CD14-positive monocyte (primary cell): ENCODE results near the gene KRT85. TPM values are rescaled to one million over a fixed set of nuclear protein-coding genes. Genes with fewer than 3 reads are reported as not detected.

Experiments used
- DNase-seq, 3 donors: peaks; one replicate each; pipeline ENCODE4 v3.0.0-alpha.2; 2011 to 2022
- H2AFZ ChIP-seq: 2 replicates; pipeline ENCODE4 v1.6.0; 2012; ENCODE audit warnings: mild to moderate bottlenecking, low read depth, low read length, inconsistent platforms; ENCODE audit not compliant: insufficient read depth, poor library complexity, severe bottlenecking
- H3K27ac ChIP-seq, 2 donors: 1 replicate in 1 of 2; 2 replicates in 1 of 2; pipeline ENCODE4 v1.5.1; 2012 to 2013; ENCODE audit warnings: low read length in 2 of 2, control low read depth in 1 of 2, inconsistent platforms in 1 of 2, low read depth in 1 of 2, mild to moderate bottlenecking in 1 of 2
- H3K27me3 ChIP-seq, 2 donors: one replicate each; pipeline versions ENCODE4 v1.6.0 to v1.6.1; 2011 to 2013; ENCODE audit warnings: low read length in 2 of 2; ENCODE audit not compliant: control insufficient read depth in 2 of 2, insufficient read depth in 2 of 2
- H3K36me3 ChIP-seq, 2 donors: replicated peaks in 1 of 2; 1 replicate in 1 of 2; 2 replicates in 1 of 2; pipeline versions ENCODE4 v1.5.1 to v1.6.1; 2012 to 2013; ENCODE audit warnings: low read length in 2 of 2, control low read depth in 1 of 2, inconsistent platforms in 1 of 2, mild to moderate bottlenecking in 1 of 2; ENCODE audit not compliant: insufficient read depth in 2 of 2, control insufficient read depth in 1 of 2
- H3K4me1 ChIP-seq, 2 donors: 1 replicate in 1 of 2; 2 replicates in 1 of 2; pipeline versions ENCODE4 v1.5.1 to v1.6.1; 2012 to 2013; ENCODE audit warnings: low read length in 2 of 2, control low read depth in 1 of 2, inconsistent platforms in 1 of 2, mild to moderate bottlenecking in 1 of 2, moderate library complexity in 1 of 2; ENCODE audit not compliant: insufficient read depth in 2 of 2, control insufficient read depth in 1 of 2
- H3K4me2 ChIP-seq: replicated peaks from 2 replicates; pipeline ENCODE3; 2012; ENCODE audit warnings: low read length, moderate library complexity, mild to moderate bottlenecking; ENCODE audit not compliant: poor library complexity, severe bottlenecking; ENCODE audit errors: extremely low read depth
- H3K4me3 ChIP-seq, 3 experiments: fragments of 200-600 bp in 1 of 3; sonication (generic) in 1 of 3; replicated peaks in 1 of 3; 1 replicate in 2 of 3; 2 replicates in 1 of 3; pipeline ENCODE4 v1.5.1; 2011 to 2013; ENCODE audit warnings: low read length in 3 of 3, mild to moderate bottlenecking in 3 of 3, control low read depth in 2 of 3, low read depth in 2 of 3, inconsistent platforms in 1 of 3, moderate library complexity in 1 of 3
- H3K79me2 ChIP-seq: 2 replicates; pipeline ENCODE4 v1.6.0; 2012; ENCODE audit warnings: mild to moderate bottlenecking, control low read depth, inconsistent platforms, low read length, moderate library complexity; ENCODE audit not compliant: insufficient read depth
- H3K9ac ChIP-seq: 2 replicates; pipeline ENCODE4 v1.6.0; 2017; ENCODE audit warnings: low read length, mild to moderate bottlenecking; ENCODE audit not compliant: insufficient read depth, poor library complexity, severe bottlenecking
- H3K9me3 ChIP-seq, 2 donors: replicated peaks in 1 of 2; 1 replicate in 1 of 2; 2 replicates in 1 of 2; pipeline versions ENCODE4 v1.5.1 to v1.6.1; 2012 to 2013; ENCODE audit warnings: low read length in 2 of 2, control low read depth in 1 of 2; ENCODE audit not compliant: control insufficient read depth in 1 of 2, insufficient read depth in 1 of 2
- H4K20me1 ChIP-seq: 2 replicates; pipeline ENCODE4 v1.6.0; 2012; ENCODE audit warnings: mild to moderate bottlenecking, low read length, control low read depth, moderate library complexity; ENCODE audit not compliant: insufficient read depth
- H3K27ac Mint-ChIP-seq, 7 donors: one replicate each; pipeline ENCODE4 v1.8.0; 2020; ENCODE audit warnings: mild to moderate bottlenecking in 7 of 7, mixed read lengths in 7 of 7, moderate library complexity in 6 of 7, inconsistent platforms in 2 of 7
- H3K27me3 Mint-ChIP-seq, 3 donors: one replicate each; pipeline ENCODE4 v1.8.0; 2021 to 2022; ENCODE audit warnings: low read depth in 3 of 3, mild to moderate bottlenecking in 3 of 3, mixed read lengths in 3 of 3, moderate library complexity in 3 of 3, inconsistent platforms in 1 of 3
- H3K36me3 Mint-ChIP-seq, 2 donors: one replicate each; pipeline ENCODE4 v1.8.0; 2020; ENCODE audit warnings: mixed read lengths in 2 of 2, inconsistent platforms in 1 of 2, mild to moderate bottlenecking in 1 of 2
- H3K4me1 Mint-ChIP-seq: one replicate; pipeline ENCODE4 v1.8.0; 2020; ENCODE audit warnings: mild to moderate bottlenecking, mixed read lengths
- H3K4me3 Mint-ChIP-seq, 2 donors: one replicate each; pipeline ENCODE4 v1.8.0; 2020; ENCODE audit warnings: mild to moderate bottlenecking in 2 of 2, mixed read lengths in 2 of 2, moderate library complexity in 1 of 2
- H3K9me3 Mint-ChIP-seq, 7 donors: one replicate each; pipeline ENCODE4 v1.8.0; 2020 to 2022; ENCODE audit warnings: mixed read lengths in 7 of 7, mild to moderate bottlenecking in 6 of 7, moderate library complexity in 6 of 7, inconsistent platforms in 2 of 7
- WGBS: methylation state at CpG from one replicate; pipeline ENCODE4 v1.1.5; 2013; ENCODE audit warnings: missing lambda C conversion rate; ENCODE audit not compliant: insufficient coverage; 5-methylcytosine and 5-hydroxymethylcytosine counted together
- intact Hi-C, 2 donors: fragments of 100-400 bp; cut with micrococcal nuclease; formaldehyde crosslinking; loops; one replicate each; pipeline versions ENCODE4 v1.15.0 to v1.15.1; 2023
- polyA plus RNA-seq, 3 donors: library from polyadenylated mRNA; depleted of rRNA in 1 of 3; unstranded in 2 of 3; stranded (reverse) in 1 of 3; fragments of 300-500 nt in 2 of 3; fragments of >200 nt in 1 of 3; fragmentation: Illumina TruSeq in 2 of 3; gene quantifications; 1 replicate in 2 of 3; 2 replicates in 1 of 3; pipeline ENCODE4 v1.2.3, GENCODE V29; 2012 to 2021
- TF ChIP-seq, protein P1 (sequence below): fragments of 200-600 bp; IDR thresholded peaks from one replicate; pipeline ENCODE4 v1.8.0; 2022; ENCODE audit warnings: antibody characterized with exemption, mild to moderate bottlenecking

KRT85 gene
- polyA plus RNA-seq, 3 donors = not detected

- TF ChIP-seq, protein P1, sequence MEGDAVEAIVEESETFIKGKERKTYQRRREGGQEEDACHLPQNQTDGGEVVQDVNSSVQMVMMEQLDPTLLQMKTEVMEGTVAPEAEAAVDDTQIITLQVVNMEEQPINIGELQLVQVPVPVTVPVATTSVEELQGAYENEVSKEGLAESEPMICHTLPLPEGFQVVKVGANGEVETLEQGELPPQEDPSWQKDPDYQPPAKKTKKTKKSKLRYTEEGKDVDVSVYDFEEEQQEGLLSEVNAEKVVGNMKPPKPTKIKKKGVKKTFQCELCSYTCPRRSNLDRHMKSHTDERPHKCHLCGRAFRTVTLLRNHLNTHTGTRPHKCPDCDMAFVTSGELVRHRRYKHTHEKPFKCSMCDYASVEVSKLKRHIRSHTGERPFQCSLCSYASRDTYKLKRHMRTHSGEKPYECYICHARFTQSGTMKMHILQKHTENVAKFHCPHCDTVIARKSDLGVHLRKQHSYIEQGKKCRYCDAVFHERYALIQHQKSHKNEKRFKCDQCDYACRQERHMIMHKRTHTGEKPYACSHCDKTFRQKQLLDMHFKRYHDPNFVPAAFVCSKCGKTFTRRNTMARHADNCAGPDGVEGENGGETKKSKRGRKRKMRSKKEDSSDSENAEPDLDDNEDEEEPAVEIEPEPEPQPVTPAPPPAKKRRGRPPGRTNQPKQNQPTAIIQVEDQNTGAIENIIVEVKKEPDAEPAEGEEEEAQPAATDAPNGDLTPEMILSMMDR = no peak
- no peak overlapping the region for H3K4me2 ChIP-seq
- H3K4me3 Mint-ChIP-seq = no peak overlapping the region
- no peaks in the 10 kb centered on the region for H3K79me2 ChIP-seq
- H3K9me3 Mint-ChIP-seq = peaks cover 0 to 4% (median 2%) of the 10 kb centered on the region in 7 donors
- no peak overlapping the region for H3K4me3 ChIP-seq
- no peak overlapping the region for H2AFZ ChIP-seq
- H3K4me1 ChIP-seq = no peaks in the 10 kb centered on the region
- no peaks in the 10 kb centered on the region for H3K4me1 Mint-ChIP-seq
- no peaks in the 10 kb centered on the region for H3K36me3 Mint-ChIP-seq
- H4K20me1 ChIP-seq = no peaks in the 10 kb centered on the region
- peaks cover 8 to 15% (median 9%) of the 10 kb centered on the region in 3 donors for H3K27me3 Mint-ChIP-seq
- H3K27ac ChIP-seq = no peak overlapping the region
- no peak overlapping the region for H3K27ac Mint-ChIP-seq
- H3K36me3 ChIP-seq = no peaks in the 10 kb centered on the region
- no peak for DNase-seq
- intact Hi-C loops = loop anchor here (5.0 kb wide), 2 partner anchors 507 to 612 kb away; no protein-coding TSS in a partner anchor
- H3K9ac ChIP-seq = no peak overlapping the region
- 92% methylated on average over 6 of the region's 6 CpGs for WGBS
- no peaks in the 10 kb centered on the region for H3K27me3 ChIP-seq
- H3K9me3 ChIP-seq = no peaks in the 10 kb centered on the region
These were observed 2.5 kb upstream of the KRT85 start for GRCh38 chr12:52369809-52370208.

- Histone ChIP-seq H3K4me3 (no peak overlapping the region), H3K27me3 (no peaks in the 10 kb centered on the region), H3K79me2 (no peaks in the 10 kb centered on the region), H2AFZ (no peak overlapping the region), H3K36me3 (no peaks in the 10 kb centered on the region), H3K9me3 (no peaks in the 10 kb centered on the region), H3K4me2 (no peak overlapping the region), H3K4me1 (no peaks in the 10 kb centered on the region), H3K27ac (no peak overlapping the region), H3K9ac (no peak overlapping the region), H4K20me1 (no peaks in the 10 kb centered on the region)
- Mint-ChIP-seq H3K36me3 (no peaks in the 10 kb centered on the region), H3K27me3 (peaks cover 8 to 15% (median 9%) of the 10 kb centered on the region in 3 donors), H3K4me3 (no peak overlapping the region), H3K4me1 (no peaks in the 10 kb centered on the region), H3K27ac (no peak overlapping the region), H3K9me3 (peaks cover 0 to 4% (median 2%) of the 10 kb centered on the region in 7 donors)
- WGBS = no CpG with 5 or more reads among the region's 3 CpGs
- intact Hi-C loops = no loop called here
- TF ChIP-seq, protein P1 = no peak
- no peak for DNase-seq
These were observed 1.9 kb upstream of the KRT85 start for GRCh38 chr12:52369211-52369610.
